GM23248 (cell line): ENCODE results near the gene EVPL. TPM values are rescaled to one million over a fixed set of nuclear protein-coding genes. Genes with fewer than 3 reads are reported as not detected.

ENCODE experiments used
- DNase-seq: peaks from one replicate; pipeline ENCODE4 v3.0.0-alpha.2; 2015
- H2AFZ ChIP-seq: fragments of 200-600 bp; sonication (generic); 2 replicates; pipeline ENCODE4 v1.6.1; 2016; ENCODE audit warnings: antibody characterized with exemption
- H3F3A ChIP-seq: fragments of 200-600 bp; sonication (generic); 2 replicates; pipeline ENCODE4 v1.6.1; 2016; ENCODE audit warnings: mild to moderate bottlenecking, antibody characterized with exemption, mixed run types; ENCODE audit not compliant: insufficient read depth
- H3K27ac ChIP-seq: fragments of 200-600 bp; sonication (generic); 2 replicates; pipeline ENCODE4 v1.5.1; 2016; ENCODE audit warnings: mild to moderate bottlenecking
- H3K27me3 ChIP-seq: fragments of 200-600 bp; sonication (generic); replicated peaks from 2 replicates; pipeline ENCODE4 v1.6.1; 2016; ENCODE audit warnings: mild to moderate bottlenecking; ENCODE audit not compliant: insufficient read depth
- H3K36me3 ChIP-seq: fragments of 200-600 bp; sonication (generic); 2 replicates; pipeline ENCODE4 v1.6.1; 2016; ENCODE audit warnings: low read depth, mild to moderate bottlenecking
- H3K4me1 ChIP-seq: fragments of 200-600 bp; sonication (generic); 2 replicates; pipeline ENCODE4 v1.6.1; 2016; ENCODE audit warnings: mild to moderate bottlenecking; ENCODE audit not compliant: insufficient read depth
- H3K4me2 ChIP-seq: fragments of 200-600 bp; sonication (generic); one replicate; pipeline ENCODE4 v1.6.1; 2016; ENCODE audit warnings: mild to moderate bottlenecking; ENCODE audit not compliant: unreplicated experiment
- H3K4me3 ChIP-seq: fragments of 200-600 bp; sonication (generic); 2 replicates; pipeline ENCODE4 v1.5.1; 2016; ENCODE audit warnings: mild to moderate bottlenecking
- H3K79me2 ChIP-seq: fragments of 200-600 bp; sonication (generic); 2 replicates; pipeline ENCODE4 v1.6.1; 2016; ENCODE audit warnings: mild to moderate bottlenecking; ENCODE audit not compliant: insufficient read depth
- H3K9ac ChIP-seq: fragments of 200-600 bp; sonication (generic); 2 replicates; pipeline ENCODE4 v1.6.1; 2016; ENCODE audit warnings: mild to moderate bottlenecking
- H3K9me2 ChIP-seq: fragments of 200-600 bp; sonication (generic); 2 replicates; pipeline ENCODE4 v1.6.1; 2016; ENCODE audit warnings: mixed run types, mild to moderate bottlenecking, moderate library complexity; ENCODE audit not compliant: insufficient read depth
- H3K9me3 ChIP-seq: fragments of 200-600 bp; sonication (generic); one replicate; pipeline ENCODE4 v1.6.1; 2017; ENCODE audit warnings: low read depth
- H4K20me1 ChIP-seq: fragments of 200-600 bp; sonication (generic); 2 replicates; pipeline ENCODE4 v1.6.0; 2016; ENCODE audit not compliant: insufficient read depth
- EZH2 ChIP-seq: fragments of 200-600 bp; sonication (generic); IDR thresholded peaks from 2 replicates; pipeline ENCODE4 v1.6.1; 2018; ENCODE audit warnings: antibody characterized with exemption, mild to moderate bottlenecking; ENCODE audit not compliant: insufficient read depth, poor library complexity, severe bottlenecking
- EZH2phosphoT487 ChIP-seq: fragments of 200-600 bp; sonication (generic); IDR thresholded peaks from 2 replicates; pipeline ENCODE4 v1.6.1; 2018; ENCODE audit warnings: antibody characterized with exemption, moderate library complexity, mild to moderate bottlenecking, low read depth; ENCODE audit not compliant: insufficient read depth
- WGBS, 2 experiments: methylation state at CpG; one replicate each; pipeline ENCODE4 v1.1.6; 2015 to 2017; ENCODE audit warnings: low lambda C conversion rate in 2 of 2, low coverage in 1 of 2; ENCODE audit errors: missing lambda C conversion rate in 2 of 2; 5-methylcytosine and 5-hydroxymethylcytosine counted together
- in situ Hi-C: fragments of 300-500 bp; cut with MboI; formaldehyde crosslinking; loops from 2 replicates; pipeline ENCODE4 v1.15.0; 2020
- polyA plus RNA-seq: library from polyadenylated mRNA; unstranded; fragments of >200 nt; fragmentation: Nextera tagmentation; extraction: Ambion mirVana; gene quantifications from 2 replicates; pipeline ENCODE4 v1.2.1, GENCODE V29; 2016
- total RNA-seq: library from RNA; depleted of rRNA; stranded (reverse); fragments of >200 nt; shearing (Covaris generic); gene quantifications from 2 replicates; pipeline ENCODE4 v1.2.3, GENCODE V29; 2014; rRNA removed

The EVPL gene
- total RNA-seq = not detected in 2 replicates
- polyA plus RNA-seq = not detected in 2 replicates

GRCh38 chr17:76027159-76027839, at the start of gene EVPL:
Gene EVPL, minus strand, starts transcription at chr17:76027306. Its CDS starts 108 bp downstream, at chr17:76027198.
- H3K36me3 ChIP-seq = no peaks in the 10 kb centered on the region
- no peaks in the 10 kb centered on the region for H3K9me3 ChIP-seq
- no peak for DNase-seq
- no peak within 1 kb of the TSS for H3K4me3 ChIP-seq
- no peaks in the 10 kb centered on the region for H4K20me1 ChIP-seq
- no peaks in the 10 kb centered on the region for H3K4me1 ChIP-seq
- no peak within 1 kb of the TSS for H2AFZ ChIP-seq
- TF ChIP-seq EZH2phosphoT487 (no peak), EZH2 (no peak)
- no peaks in the 10 kb centered on the region for H3F3A ChIP-seq
- in situ Hi-C loops = no loop called here
- no peak within 1 kb of the TSS for H3K9ac ChIP-seq
- no peak within 1 kb of the TSS for H3K27ac ChIP-seq
- H3K27me3 ChIP-seq = no peaks in the 10 kb centered on the region
- no peak within 1 kb of the TSS for H3K4me2 ChIP-seq
- H3K79me2 ChIP-seq = no peaks in the 10 kb centered on the region
- no peaks in the 10 kb centered on the region for H3K9me2 ChIP-seq
- 68 to 78% methylated on average over 12 to 24 of the region's 24 CpGs for WGBS, 2 experiments

GRCh38 chr17:76076146-76076764, 49.1 kb upstream of the EVPL start:
- H3K27me3 ChIP-seq = peaks cover 59% of the 10 kb centered on the region
- peaks cover 16% of the 10 kb centered on the region for H3K79me2 ChIP-seq
- no peaks in the 10 kb centered on the region for H3K9me2 ChIP-seq
- in situ Hi-C loops = no loop called here
- TF ChIP-seq EZH2 = peak; percentile 85
- TF ChIP-seq EZH2phosphoT487 = no peak
- H3F3A ChIP-seq = no peaks in the 10 kb centered on the region
- no peaks in the 10 kb centered on the region for H3K36me3 ChIP-seq
- no peaks in the 10 kb centered on the region for H4K20me1 ChIP-seq
- no peak overlapping the region for H3K27ac ChIP-seq
- H3K9me3 ChIP-seq = no peaks in the 10 kb centered on the region
- no peak overlapping the region for H3K4me3 ChIP-seq
- DNase-seq = no peak
- 7 to 8% methylated on average over 32 to 40 of the region's 41 CpGs for WGBS, 2 experiments
- peaks cover 1% of the 10 kb centered on the region for H3K4me1 ChIP-seq
- no peak overlapping the region for H3K4me2 ChIP-seq
- no peak overlapping the region for H2AFZ ChIP-seq
- H3K9ac ChIP-seq = no peak overlapping the region

GRCh38 chr17:76075364-76076145, 48.4 kb upstream of the EVPL start:
- Histone ChIP-seq H3F3A (no peaks in the 10 kb centered on the region), H3K9me2 (no peaks in the 10 kb centered on the region), H3K36me3 (no peaks in the 10 kb centered on the region), H4K20me1 (no peaks in the 10 kb centered on the region; the same call in 1 of the 2 replicates), H3K27me3 (peaks cover 59% of the 10 kb centered on the region), H3K79me2 (peaks cover 23% of the 10 kb centered on the region), H3K4me3 (no peak overlapping the region), H3K4me2 (no peak overlapping the region), H3K9me3 (no peaks in the 10 kb centered on the region), H3K4me1 (peaks cover 8% of the 10 kb centered on the region), H3K9ac (no peak overlapping the region), H3K27ac (no peak overlapping the region), H2AFZ (no peak overlapping the region)
- 4 to 5% methylated on average over 48 of the region's 48 CpGs for WGBS, 2 experiments
- peak; percentile 42 for DNase-seq
- TF ChIP-seq EZH2 = peak; percentile 84
- no peak for TF ChIP-seq EZH2phosphoT487
- in situ Hi-C loops = no loop called here
